Calu3 (cell line): ENCODE data around the gene NTMT1. TPM values are rescaled to one million over a fixed set of nuclear protein-coding genes. Genes with fewer than 3 reads are reported as not detected.

ENCODE experiments used
- BruUV-seq: library from RNA; stranded (reverse); fragments of 400-500 nt; replicated peaks from 2 replicates; lab custom pipeline; 2021; lab: Mats Ljungman, UMichigan
- CTCF ChIA-PET: fragments of 300-600 bp; sonication (Branson Sonifier 250); formaldehyde crosslinking; loops from one replicate; lab custom pipeline; 2022; ENCODE audit warnings: antibody characterized with exemption; lab: Charles Lee
- DNase-seq: peaks from one replicate; pipeline ENCODE4 v3.0.0; 2022
- H3K27ac Mint-ChIP-seq: one replicate; pipeline ENCODE4 v1.8.0; 2022; ENCODE audit warnings: mixed read lengths; ENCODE audit not compliant: unreplicated experiment
- H3K27me3 Mint-ChIP-seq: one replicate; pipeline ENCODE4 v1.8.0; 2022; ENCODE audit warnings: mixed read lengths; ENCODE audit not compliant: unreplicated experiment
- H3K36me3 Mint-ChIP-seq: one replicate; pipeline ENCODE4 v1.8.0; 2022; ENCODE audit warnings: mild to moderate bottlenecking, moderate library complexity, mixed read lengths; ENCODE audit not compliant: insufficient read depth, unreplicated experiment
- H3K4me1 Mint-ChIP-seq: one replicate; pipeline ENCODE4 v1.8.0; 2022; ENCODE audit warnings: mild to moderate bottlenecking, low read depth, mixed read lengths; ENCODE audit not compliant: unreplicated experiment
- H3K4me3 Mint-ChIP-seq: one replicate; pipeline ENCODE4 v1.8.0; 2022; ENCODE audit warnings: mild to moderate bottlenecking, low read depth, moderate library complexity, mixed read lengths; ENCODE audit not compliant: unreplicated experiment
- H3K9me3 Mint-ChIP-seq: one replicate; pipeline ENCODE4 v1.8.0; 2022; ENCODE audit warnings: low read depth, mixed read lengths; ENCODE audit not compliant: unreplicated experiment
- CTCF ChIP-seq: fragments of 200-600 bp; IDR thresholded peaks from one replicate; pipeline ENCODE4 v1.8.0; 2022; ENCODE audit warnings: antibody characterized with exemption; ENCODE audit not compliant: unreplicated experiment
- intact Hi-C: fragments of 100-400 bp; cut with micrococcal nuclease; formaldehyde crosslinking; loops from one replicate; pipeline ENCODE4 v1.10.0; 2022; ENCODE audit not compliant: unreplicated experiment
- total RNA-seq: library from RNA; stranded (reverse); gene quantifications from 2 replicates; pipeline ENCODE4 v1.2.3, GENCODE V29; 2022

The NTMT1 gene
- total RNA-seq, 1 experiment from 2014 or later: 36.1 TPM

GRCh38 chr9:129672702-129673101 lies 46.7 kb downstream of the NTMT1 start:
- intact Hi-C loops: no loop called here
- CTCF ChIA-PET: no interaction called here
- H3K4me1 Mint-ChIP-seq: no peaks in the 10 kb centered on the region
- no peak overlapping the region for H3K27ac Mint-ChIP-seq
- no peaks in the 10 kb centered on the region for H3K36me3 Mint-ChIP-seq
- BruUV-seq: no TSS peak
- H3K4me3 Mint-ChIP-seq: no peak overlapping the region
- no peaks in the 10 kb centered on the region for H3K9me3 Mint-ChIP-seq
- no peak for TF ChIP-seq CTCF
- no peak for DNase-seq
- H3K27me3 Mint-ChIP-seq: peaks cover 47% of the 10 kb centered on the region

- CTCF ChIA-PET: no interaction called here
- no peaks in the 10 kb centered on the region for H3K36me3 Mint-ChIP-seq
Measured at GRCh38 chr9:129673602-129674001, 47.6 kb downstream of the NTMT1 start.

GRCh38 chr9:129674229-129674628 lies 48.3 kb downstream of the NTMT1 start:
- Mint-ChIP-seq H3K36me3 (no peaks in the 10 kb centered on the region), H3K9me3 (no peaks in the 10 kb centered on the region), H3K27ac (no peak overlapping the region), H3K4me1 (no peaks in the 10 kb centered on the region), H3K4me3 (no peak overlapping the region), H3K27me3 (peaks cover 57% of the 10 kb centered on the region)
- BruUV-seq: no TSS peak
- TF ChIP-seq CTCF: no peak
- CTCF ChIA-PET: no interaction called here
- intact Hi-C loops: no loop called here
- DNase-seq: no peak

More at GRCh38 chr9:129673602-129674001, 47.6 kb downstream of the NTMT1 start:
- Mint-ChIP-seq H3K27me3 (peaks cover 53% of the 10 kb centered on the region), H3K27ac (no peak overlapping the region), H3K4me3 (no peak overlapping the region), H3K4me1 (no peaks in the 10 kb centered on the region), H3K9me3 (no peaks in the 10 kb centered on the region)
- no peak for TF ChIP-seq CTCF
- no peak for DNase-seq
- intact Hi-C loops: no loop called here
- BruUV-seq: no TSS peak

- no peaks in the 10 kb centered on the region for H3K9me3 Mint-ChIP-seq
- H3K27ac Mint-ChIP-seq: no peak overlapping the region
- BruUV-seq: no TSS peak
- H3K27me3 Mint-ChIP-seq: peaks cover 57% of the 10 kb centered on the region
- TF ChIP-seq CTCF: no peak
- H3K36me3 Mint-ChIP-seq: no peaks in the 10 kb centered on the region
- DNase-seq: no peak
- CTCF ChIA-PET: no interaction called here
- no peak overlapping the region for H3K4me3 Mint-ChIP-seq
- intact Hi-C loops: no loop called here
- H3K4me1 Mint-ChIP-seq: no peaks in the 10 kb centered on the region
Measured at GRCh38 chr9:129675620-129676019, 49.7 kb downstream of the NTMT1 start.

GRCh38 chr9:129676287-129676686 lies 50.3 kb downstream of the NTMT1 start:
- TF ChIP-seq CTCF: no peak
- H3K4me1 Mint-ChIP-seq: no peaks in the 10 kb centered on the region
- no peak for DNase-seq
- CTCF ChIA-PET: no interaction called here
- H3K36me3 Mint-ChIP-seq: no peaks in the 10 kb centered on the region
- intact Hi-C loops: no loop called here
- H3K9me3 Mint-ChIP-seq: no peaks in the 10 kb centered on the region
- no peak overlapping the region for H3K4me3 Mint-ChIP-seq
- peaks cover 57% of the 10 kb centered on the region for H3K27me3 Mint-ChIP-seq
- no TSS peak for BruUV-seq
- no peak overlapping the region for H3K27ac Mint-ChIP-seq
